HuH-7.5 (cell line): ENCODE results near the gene DNAJC22.
"Not testable (repeated sequence)": the region's sequence is repeated elsewhere in the genome, so short reads cannot be mapped to it uniquely, and the experiment has no call there.

Experiments used
- DNase-seq: peaks from one replicate; pipeline ENCODE4 v3.0.0; 2011; ENCODE audit warnings: low spot score

DNAJC22 gene

GRCh38 chr12:49346659-49347310 lies at the start of gene DNAJC22:
DNAJC22 (plus strand) TSS chr12:49346888; CDS start chr12:49348873, 1,985 bp downstream.
- no peak for DNase-seq

GRCh38 chr12:49297695-49298060 lies 49.0 kb upstream of the DNAJC22 start:
- DNase-seq = no peak

GRCh38 chr12:49298160-49298559 lies 48.5 kb upstream of the DNAJC22 start:
- peak; percentile 44 for DNase-seq

- DNase-seq = no peak
Observed at GRCh38 chr12:49301760-49302159, 44.9 kb upstream of the DNAJC22 start.

- DNase-seq = no peak
Observed at GRCh38 chr12:49304161-49304560, 42.5 kb upstream of the DNAJC22 start.

- DNase-seq = no peak
Observed at GRCh38 chr12:49305762-49306510, 40.8 kb upstream of the DNAJC22 start.

GRCh38 chr12:49309386-49309785 lies 37.3 kb upstream of the DNAJC22 start:
- no peak for DNase-seq

GRCh38 chr12:49310451-49311000 lies 36.2 kb upstream of the DNAJC22 start:
- DNase-seq = not testable (repeated sequence)

- DNase-seq = no peak
Observed at GRCh38 chr12:49314811-49315210, 31.9 kb upstream of the DNAJC22 start.

- not testable (repeated sequence) for DNase-seq
Observed at GRCh38 chr12:49317118-49317517, 29.6 kb upstream of the DNAJC22 start.

- not testable (repeated sequence) for DNase-seq
Observed at GRCh38 chr12:49320411-49321103, 26.1 kb upstream of the DNAJC22 start.

GRCh38 chr12:49322367-49322707 lies 24.4 kb upstream of the DNAJC22 start:
- no peak for DNase-seq

- DNase-seq = peak; percentile 98
Observed at GRCh38 chr12:49322708-49323523, 23.8 kb upstream of the DNAJC22 start, which contains the start of gene TROAP. TROAP (plus strand) TSS chr12:49323255; CDS start chr12:49323609, 354 bp downstream.

GRCh38 chr12:49323524-49324097 lies 23.1 kb upstream of the DNAJC22 start:
- DNase-seq = no peak

GRCh38 chr12:49325606-49326005 lies 21.1 kb upstream of the DNAJC22 start:
- no peak for DNase-seq

- DNase-seq = no peak
Observed at GRCh38 chr12:49327368-49327767, 19.3 kb upstream of the DNAJC22 start.

GRCh38 chr12:49327887-49328286 lies 18.8 kb upstream of the DNAJC22 start:
- DNase-seq = no peak

- no peak for DNase-seq
Observed at GRCh38 chr12:49328816-49329215, 17.9 kb upstream of the DNAJC22 start.

- DNase-seq = no peak
Observed at GRCh38 chr12:49330032-49330619, 16.6 kb upstream of the DNAJC22 start.

- no peak for DNase-seq
Observed at GRCh38 chr12:49330631-49331379, 15.9 kb upstream of the DNAJC22 start.
